LNCAP (cell line): ENCODE measurements around the gene NLRP6.

Experiments
- TF ChIP-seq, protein P1 (sequence below): fragments of 450-650 bp; IDR thresholded peaks from 2 replicates; pipeline ENCODE4 v1.5.1; 2017; ENCODE audit warnings: mild to moderate bottlenecking

The NLRP6 gene

DNA sequence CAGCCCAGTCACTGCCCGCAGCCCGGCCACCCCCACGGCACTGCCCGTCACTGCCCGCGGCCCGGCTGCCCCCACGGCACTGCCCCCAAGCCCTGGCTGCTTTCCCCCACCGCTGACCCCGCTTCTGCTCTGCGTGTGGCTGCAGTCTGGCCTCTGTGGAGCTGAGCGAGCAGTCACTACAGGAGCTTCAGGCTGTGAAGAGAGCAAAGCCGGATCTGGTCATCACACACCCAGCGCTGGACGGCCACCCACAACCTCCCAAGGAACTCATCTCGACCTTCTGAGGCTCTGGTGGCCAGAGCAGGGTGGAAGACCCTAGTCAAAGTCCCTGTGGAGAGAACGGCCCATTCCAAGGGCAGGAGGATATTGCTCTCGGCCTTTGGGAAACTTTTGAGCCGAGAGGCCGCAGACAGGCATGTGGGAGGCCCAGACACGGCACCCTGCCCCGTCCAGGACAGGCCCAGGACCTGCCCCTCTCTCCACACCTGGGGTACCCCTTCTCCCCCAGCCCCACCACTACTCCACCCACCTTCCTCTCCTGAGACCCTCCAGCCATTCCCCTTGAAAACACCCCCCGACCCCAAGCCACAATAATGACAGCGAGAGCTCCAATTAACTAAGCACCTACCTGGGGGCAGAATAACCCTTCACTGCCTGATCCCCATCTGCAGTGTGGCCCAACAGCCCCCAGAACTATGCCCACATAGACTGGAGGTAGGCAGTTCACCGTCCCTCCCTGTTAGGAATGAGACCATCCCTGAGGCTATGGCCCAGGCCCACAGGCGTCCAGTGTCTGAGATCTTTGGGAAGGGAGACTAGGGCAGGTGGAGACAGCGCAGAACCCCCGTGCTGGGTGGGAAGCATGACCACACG, 7.0 kb downstream of the NLRP6 start:
- TF ChIP-seq, protein P1, sequence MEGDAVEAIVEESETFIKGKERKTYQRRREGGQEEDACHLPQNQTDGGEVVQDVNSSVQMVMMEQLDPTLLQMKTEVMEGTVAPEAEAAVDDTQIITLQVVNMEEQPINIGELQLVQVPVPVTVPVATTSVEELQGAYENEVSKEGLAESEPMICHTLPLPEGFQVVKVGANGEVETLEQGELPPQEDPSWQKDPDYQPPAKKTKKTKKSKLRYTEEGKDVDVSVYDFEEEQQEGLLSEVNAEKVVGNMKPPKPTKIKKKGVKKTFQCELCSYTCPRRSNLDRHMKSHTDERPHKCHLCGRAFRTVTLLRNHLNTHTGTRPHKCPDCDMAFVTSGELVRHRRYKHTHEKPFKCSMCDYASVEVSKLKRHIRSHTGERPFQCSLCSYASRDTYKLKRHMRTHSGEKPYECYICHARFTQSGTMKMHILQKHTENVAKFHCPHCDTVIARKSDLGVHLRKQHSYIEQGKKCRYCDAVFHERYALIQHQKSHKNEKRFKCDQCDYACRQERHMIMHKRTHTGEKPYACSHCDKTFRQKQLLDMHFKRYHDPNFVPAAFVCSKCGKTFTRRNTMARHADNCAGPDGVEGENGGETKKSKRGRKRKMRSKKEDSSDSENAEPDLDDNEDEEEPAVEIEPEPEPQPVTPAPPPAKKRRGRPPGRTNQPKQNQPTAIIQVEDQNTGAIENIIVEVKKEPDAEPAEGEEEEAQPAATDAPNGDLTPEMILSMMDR, result no peak

- TF ChIP-seq, protein P1, result no peak
Measured at GRCh38 chr11:285894-286220, 7.7 kb downstream of the NLRP6 start.

GRCh38 chr11:287821-288477, 9.7 kb downstream of the NLRP6 start:
- TF ChIP-seq, protein P1, result no peak

DNA sequence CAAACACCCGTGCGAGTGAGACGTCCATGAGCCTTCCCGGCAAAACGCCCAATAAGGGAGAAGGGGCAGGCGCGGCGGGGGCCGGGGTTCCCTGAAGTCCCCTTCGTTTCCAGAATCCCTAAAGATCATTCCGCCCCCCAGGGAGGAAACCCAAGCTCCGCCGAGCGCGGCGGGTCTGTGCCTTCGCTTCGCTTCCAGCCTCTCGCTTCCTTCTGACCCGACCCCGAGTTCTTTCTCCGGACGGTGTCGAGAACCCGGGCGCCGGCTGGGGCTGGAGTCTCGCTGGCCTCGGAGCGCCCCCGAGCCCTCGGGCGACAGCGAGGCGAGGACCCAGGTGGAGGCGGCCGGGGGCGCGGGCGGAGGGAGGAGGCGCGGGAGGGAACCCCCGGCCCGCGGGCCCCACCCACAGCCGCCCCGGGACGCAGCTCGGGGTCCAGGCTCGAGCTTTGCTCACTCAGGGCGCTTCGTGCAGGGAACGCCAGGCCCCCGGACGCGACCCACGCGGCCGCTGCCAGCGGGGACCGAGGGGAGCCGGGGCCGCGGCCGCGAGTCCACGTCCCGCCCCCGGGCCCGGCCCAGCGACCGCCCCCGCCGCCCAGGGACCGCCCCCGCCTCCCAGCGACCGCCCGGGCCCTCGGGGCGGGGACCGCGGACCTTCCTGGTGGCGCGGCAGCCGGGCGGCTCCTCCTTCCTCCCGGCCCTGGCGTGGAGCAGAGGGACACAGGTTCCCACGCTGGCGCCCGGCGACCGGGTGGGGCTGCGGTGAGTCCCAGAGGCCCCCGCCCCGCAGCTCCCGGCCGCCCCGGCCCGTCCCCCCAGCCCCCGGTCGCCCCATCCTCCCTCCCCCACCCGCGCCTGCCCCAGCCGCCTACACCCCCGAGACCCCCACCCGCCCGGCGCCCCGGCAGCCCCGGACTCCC, 10.5 kb downstream of the NLRP6 start, which contains the start of gene PGGHG:
TSS of gene PGGHG (plus strand) at position 649 of the 920 bp plus-strand sequence. CDS start 691 bp downstream, outside the sequence.
- TF ChIP-seq, protein P1, result no peak

DNA sequence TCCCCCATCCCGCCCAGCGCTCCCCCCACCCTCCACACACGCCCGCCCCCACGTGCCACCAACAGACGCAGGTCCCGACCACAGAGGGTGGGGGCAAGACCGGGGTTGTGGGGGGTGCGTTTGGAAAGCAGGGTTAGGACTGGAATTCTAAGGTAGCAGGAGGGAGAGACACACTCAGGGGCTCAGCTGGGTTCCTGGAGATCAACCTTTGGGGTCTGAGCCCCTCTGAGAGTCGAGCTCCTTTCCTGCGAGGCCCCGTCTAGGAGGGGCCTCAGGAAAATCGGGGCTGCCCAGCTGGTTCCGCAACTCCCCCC, 11.1 kb downstream of the NLRP6 start:
- TF ChIP-seq, protein P1, result no peak

DNA sequence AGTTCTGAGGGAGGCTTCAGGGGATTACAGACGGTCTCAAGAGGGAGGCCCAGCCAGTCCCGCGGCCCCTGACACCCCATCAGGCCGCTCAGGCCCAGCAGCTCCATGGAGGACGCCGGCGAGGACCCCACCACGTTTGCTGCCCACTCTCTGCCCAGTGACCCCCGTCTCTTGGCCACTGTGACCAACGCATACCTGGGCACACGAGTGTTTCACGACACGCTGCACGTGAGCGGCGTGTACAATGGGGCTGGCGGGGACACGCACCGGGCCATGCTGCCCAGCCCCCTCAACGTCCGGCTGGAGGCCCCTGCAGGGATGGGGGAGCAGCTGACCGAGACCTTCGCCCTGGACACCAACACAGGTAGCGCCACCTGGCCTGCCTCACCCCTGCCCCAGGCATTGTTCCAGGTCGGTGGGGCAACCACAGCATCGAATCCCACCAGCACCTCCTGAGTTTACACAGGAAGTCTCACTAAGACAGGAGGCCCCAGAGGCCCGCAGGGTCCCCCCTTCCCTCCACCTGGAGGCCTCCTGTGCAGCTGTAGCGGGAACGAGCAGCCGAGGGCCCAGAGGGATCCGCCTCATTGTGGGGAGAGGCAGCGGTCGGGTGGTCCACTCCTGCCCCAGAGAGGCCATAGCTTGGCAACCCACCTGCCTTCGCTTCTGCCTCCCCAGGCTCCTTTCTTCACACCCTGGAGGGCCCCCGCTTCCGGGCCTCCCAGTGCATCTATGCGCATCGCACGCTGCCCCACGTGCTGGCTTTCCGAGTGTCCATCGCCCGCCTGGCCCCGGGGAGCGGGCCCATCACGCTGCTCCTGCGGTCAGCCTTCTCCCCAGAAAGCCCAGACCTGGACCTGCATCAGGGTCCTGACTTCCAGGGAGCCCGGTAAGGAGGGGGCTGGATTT, 11.8 kb downstream of the NLRP6 start:
- TF ChIP-seq, protein P1, result no peak
